Caco-2 (cell line): Measurements from ENCODE around the gene NOTUM. TPM values are rescaled to one million over a fixed set of nuclear protein-coding genes. Genes with fewer than 3 reads are reported as not detected.

Experiments
- BruUV-seq: library from RNA; stranded (reverse); fragments of 400-500 nt; replicated peaks from 2 replicates; lab custom pipeline; 2021; lab: Mats Ljungman, UMichigan
- CTCF ChIA-PET: fragments of 300-600 bp; sonication (Branson Sonifier 250); formaldehyde crosslinking; loops from one replicate; lab custom pipeline; 2022; ENCODE audit warnings: antibody characterized with exemption; lab: Charles Lee
- POLR2A ChIA-PET: fragments of 300-600 bp; sonication (Branson Sonifier 250); formaldehyde crosslinking; loops from one replicate; lab custom pipeline; 2022; ENCODE audit warnings: antibody characterized with exemption; lab: Charles Lee
- DNase-seq, 2 experiments: peaks; one replicate each; pipeline versions ENCODE4 v3.0.0 to v3.0.0-alpha.2; 2020 to 2022
- H3K27me3 ChIP-seq: replicated peaks from 2 replicates; pipeline ENCODE4 v1.6.0; 2011; ENCODE audit warnings: low read length; ENCODE audit not compliant: control insufficient read depth, insufficient read depth
- H3K36me3 ChIP-seq: 2 replicates; pipeline ENCODE4 v1.5.1; 2011; ENCODE audit warnings: low read length; ENCODE audit not compliant: control insufficient read depth, insufficient read depth
- H3K4me1 ChIP-seq: fragments of 250-450 bp; sonication (Bioruptor Pico); 2 replicates; pipeline ENCODE4 v1.5.1; 2020; ENCODE audit warnings: mild to moderate bottlenecking
- H3K4me3 ChIP-seq: 2 replicates; pipeline ENCODE4 v1.5.1; 2011; ENCODE audit warnings: low read depth, mild to moderate bottlenecking, control low read depth, low read length
- H3K9me3 ChIP-seq: fragments of 250-450 bp; sonication (Bioruptor Pico); 2 replicates; pipeline ENCODE4 v1.5.1; 2020; ENCODE audit warnings: mild to moderate bottlenecking, moderate library complexity
- H3K27ac Mint-ChIP-seq: one replicate; pipeline ENCODE4 v1.8.0; 2022; ENCODE audit warnings: mixed read lengths; ENCODE audit not compliant: unreplicated experiment
- H3K27me3 Mint-ChIP-seq: one replicate; pipeline ENCODE4 v1.8.0; 2022; ENCODE audit warnings: mixed read lengths; ENCODE audit not compliant: insufficient read depth, unreplicated experiment
- H3K36me3 Mint-ChIP-seq: one replicate; pipeline ENCODE4 v1.8.0; 2022; ENCODE audit warnings: mild to moderate bottlenecking, mixed read lengths; ENCODE audit not compliant: insufficient read depth, unreplicated experiment
- H3K4me1 Mint-ChIP-seq: one replicate; pipeline ENCODE4 v1.8.0; 2022; ENCODE audit warnings: low read depth, mixed read lengths; ENCODE audit not compliant: unreplicated experiment
- H3K4me3 Mint-ChIP-seq: one replicate; pipeline ENCODE4 v1.8.0; 2022; ENCODE audit warnings: mild to moderate bottlenecking, moderate library complexity, mixed read lengths; ENCODE audit not compliant: unreplicated experiment
- H3K9me3 Mint-ChIP-seq: one replicate; pipeline ENCODE4 v1.8.0; 2022; ENCODE audit warnings: mixed read lengths; ENCODE audit not compliant: unreplicated experiment
- CTCF ChIP-seq, 2 experiments: fragments of 200-600 bp in 1 of 2; IDR thresholded peaks; 1 replicate in 1 of 2; 2 replicates in 1 of 2; pipeline versions ENCODE4 v1.5.1 to v1.8.0; 2011 to 2022; ENCODE audit warnings: antibody characterized with exemption in 1 of 2, control low read depth in 1 of 2, inconsistent platforms in 1 of 2, low read depth in 1 of 2, low read length in 1 of 2, mild to moderate bottlenecking in 1 of 2, moderate library complexity in 1 of 2; ENCODE audit not compliant: insufficient read depth in 1 of 2, severe bottlenecking in 1 of 2, unreplicated experiment in 1 of 2
- intact Hi-C: fragments of 100-400 bp; cut with micrococcal nuclease; formaldehyde crosslinking; loops from one replicate; pipeline ENCODE4 v1.10.0; 2022; ENCODE audit not compliant: unreplicated experiment
- total RNA-seq: library from RNA; stranded (reverse); gene quantifications from 2 replicates; pipeline ENCODE4 v1.2.3, GENCODE V29; 2022

NOTUM gene
- total RNA-seq, 1 experiment from 2014 or later: 11.1 TPM

DNA sequence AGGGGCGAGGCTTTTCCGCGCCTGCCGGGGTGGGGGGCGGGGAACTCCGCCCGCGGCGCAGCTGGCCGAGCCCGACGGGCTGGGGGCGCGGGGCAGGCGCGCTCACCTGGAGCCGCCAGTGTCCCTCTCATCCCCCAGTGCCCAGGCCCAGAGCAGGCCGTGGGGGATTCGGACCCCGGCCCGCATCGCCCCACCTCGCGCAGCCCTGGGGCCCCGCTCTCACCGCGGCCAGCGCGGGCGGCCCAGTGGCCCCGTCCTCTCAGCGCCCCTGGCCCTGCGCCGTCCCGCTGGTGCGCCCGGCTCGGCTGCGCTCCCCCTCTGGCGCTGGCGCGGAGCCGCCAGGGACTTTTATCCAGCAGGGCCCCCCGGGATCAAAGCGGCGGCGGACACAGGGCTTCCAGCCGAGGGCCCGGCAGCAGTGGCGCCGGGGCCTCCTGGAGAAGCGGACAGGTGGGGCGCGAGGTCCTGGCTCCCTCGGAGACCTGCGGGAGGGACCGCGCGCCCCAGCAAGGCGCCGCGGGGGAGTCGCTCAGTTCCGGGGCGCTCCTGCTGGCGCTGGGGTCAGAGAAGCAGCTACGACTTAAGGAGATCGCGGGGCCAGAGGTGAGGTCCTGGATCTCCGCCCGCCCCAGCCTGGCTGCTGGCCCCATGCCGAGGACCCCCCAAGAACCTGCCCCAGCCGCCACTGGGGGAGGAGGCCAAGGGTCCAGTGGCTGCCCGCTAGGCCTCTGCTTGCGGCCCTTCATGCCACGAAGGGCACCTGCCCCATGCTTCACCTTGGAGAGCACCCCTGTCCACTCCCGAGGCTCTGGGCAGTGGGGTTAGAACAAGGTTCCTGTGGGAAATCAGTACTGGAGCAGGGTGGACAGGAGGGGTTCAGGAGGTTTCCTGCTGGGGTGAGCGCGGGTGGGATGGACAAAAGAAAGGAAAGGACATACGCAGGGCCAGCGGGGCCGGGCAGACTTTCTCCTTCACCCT is 823 bp upstream of the NOTUM start:
- ChIA-PET CTCF (no interaction called here), POLR2A (interaction anchor here (2.6 kb wide), 1 partner anchor 76 kb away, joined by 7 read pairs; the partner anchor contains the start of gene DCXR)
- H3K4me1 Mint-ChIP-seq: no peaks in the 10 kb centered on the region
- H3K27ac Mint-ChIP-seq: no peak overlapping the region
- TF ChIP-seq CTCF (IDR thresholded peaks at IDR 0.05; ENCODE audit: insufficient read depth in 1 of 2, low read depth in 1 of 2, low read length in 1 of 2, severe bottlenecking in 1 of 2, unreplicated experiment in 1 of 2): no peak
- Histone ChIP-seq H3K36me3 (no peaks in the 10 kb centered on the region), H3K27me3 (0 out of 2 replicates have a peak, but pooled peaks cover 1% of the 10 kb centered on the region), H3K4me3 (no peak overlapping the region), H3K9me3 (no peaks in the 10 kb centered on the region), H3K4me1 (peaks cover 27% of the 10 kb centered on the region)
- H3K4me3 Mint-ChIP-seq: peak overlapping the region; percentile 31
- no peak for DNase-seq
- peaks cover 6% of the 10 kb centered on the region for H3K36me3 Mint-ChIP-seq
- no TSS peak for BruUV-seq
- intact Hi-C loops: loop anchor here (1.0 kb wide), 1 partner anchor 59 kb away; no protein-coding TSS in a partner anchor
- H3K9me3 Mint-ChIP-seq: no peaks in the 10 kb centered on the region
- H3K27me3 Mint-ChIP-seq: no peaks in the 10 kb centered on the region

- POLR2A ChIA-PET: interaction anchor here (1.3 to 2.6 kb wide), 3 partner anchors 16 to 77 kb away, joined by 6 to 7 read pairs (median 7); partner anchors contain the start of genes CENPX, DCXR and LRRC45
Observed at GRCh38 chr17:81960130-81960958, 643 bp downstream of the NOTUM start.

More at GRCh38 chr17:81960130-81960958, 643 bp downstream of the NOTUM start:
- Mint-ChIP-seq H3K27me3 (no peaks in the 10 kb centered on the region), H3K9me3 (no peaks in the 10 kb centered on the region), H3K4me3 (peak overlapping the region; percentile 70), H3K4me1 (no peaks in the 10 kb centered on the region), H3K27ac (no peak overlapping the region), H3K36me3 (peaks cover 6% of the 10 kb centered on the region)
- no peaks in the 10 kb centered on the region for H3K36me3 ChIP-seq
- TF ChIP-seq CTCF (IDR thresholded peaks at IDR 0.05; ENCODE audit: insufficient read depth in 1 of 2, low read depth in 1 of 2, low read length in 1 of 2, severe bottlenecking in 1 of 2, unreplicated experiment in 1 of 2): no peak
- DNase-seq: peak in 1 of 2 experiments; percentile 55
- CTCF ChIA-PET: interaction anchor here (0.6 to 2.3 kb wide), 15 partner anchors 17 to 152 kb away, joined by 3 to 92 read pairs (median 6); partner anchors contain the start of genes ASPSCR1, CENPX, DCXR and LRRC45
- H3K9me3 ChIP-seq: no peaks in the 10 kb centered on the region
- peaks cover 25% of the 10 kb centered on the region for H3K4me1 ChIP-seq
- H3K4me3 ChIP-seq: peak overlapping the region; percentile 65
- intact Hi-C loops: no loop called here
- no TSS peak for BruUV-seq
- 0 out of 2 replicates have a peak, but pooled peaks cover 1% of the 10 kb centered on the region for H3K27me3 ChIP-seq
